Nephron progenitor cell (in vitro differentiated cells): Measurements from ENCODE around the gene ACSM2B.
"Not testable (repeated sequence)": the region's sequence is repeated elsewhere in the genome, so short reads cannot be mapped to it uniquely, and the experiment has no call there.

Experiments used
- DNase-seq: peaks from one replicate; pipeline ENCODE4 v3.0.0; 2021
- H3K27ac Mint-ChIP-seq: 2 replicates; pipeline ENCODE4 v1.8.0; 2021; ENCODE audit warnings: mild to moderate bottlenecking, moderate library complexity, mixed read lengths
- H3K27me3 Mint-ChIP-seq: 2 replicates; pipeline ENCODE4 v1.8.0; 2021; ENCODE audit warnings: mild to moderate bottlenecking, low read depth, mixed read lengths; ENCODE audit not compliant: poor library complexity
- H3K36me3 Mint-ChIP-seq: 2 replicates; pipeline ENCODE4 v1.8.0; 2021; ENCODE audit warnings: low read depth, mixed read lengths
- H3K4me1 Mint-ChIP-seq: 2 replicates; pipeline ENCODE4 v1.8.0; 2021; ENCODE audit warnings: mixed read lengths
- H3K4me3 Mint-ChIP-seq: 2 replicates; pipeline ENCODE4 v1.8.0; 2021; ENCODE audit warnings: mild to moderate bottlenecking, moderate library complexity, mixed read lengths
- H3K9me3 Mint-ChIP-seq: 2 replicates; pipeline ENCODE4 v1.8.0; 2021; ENCODE audit warnings: mild to moderate bottlenecking, moderate library complexity, mixed read lengths
- CTCF ChIP-seq: fragments of 200-600 bp; sonication (generic); IDR thresholded peaks from 2 replicates; pipeline ENCODE4 v1.5.0; 2021; ENCODE audit warnings: antibody characterized with exemption

ACSM2B gene

GRCh38 chr16:20576145-20576544, at the start of gene ACSM2B:
Gene ACSM2B (minus strand): TSS chr16:20576367. CDS start chr16:20564845, 11,522 bp downstream.
- not testable (repeated sequence) for H3K27ac Mint-ChIP-seq, H3K4me1 Mint-ChIP-seq, H3K27me3 Mint-ChIP-seq, H3K4me3 Mint-ChIP-seq, H3K9me3 Mint-ChIP-seq, DNase-seq, H3K36me3 Mint-ChIP-seq

- no peak overlapping the region for H3K27ac Mint-ChIP-seq
- no peaks in the 10 kb centered on the region for H3K27me3 Mint-ChIP-seq
- TF ChIP-seq CTCF, result no peak
- no peaks in the 10 kb centered on the region for H3K4me1 Mint-ChIP-seq
- no peak for DNase-seq
- no peaks in the 10 kb centered on the region for H3K9me3 Mint-ChIP-seq
- no peak overlapping the region for H3K4me3 Mint-ChIP-seq
- no peaks in the 10 kb centered on the region for H3K36me3 Mint-ChIP-seq
These were observed 49.0 kb upstream of the ACSM2B start for GRCh38 chr16:20624882-20625807.

GRCh38 chr16:20624205-20624604, 48.0 kb upstream of the ACSM2B start:
- no peaks in the 10 kb centered on the region for H3K36me3 Mint-ChIP-seq
- TF ChIP-seq CTCF, result no peak
- no peaks in the 10 kb centered on the region for H3K27me3 Mint-ChIP-seq
- H3K4me3 Mint-ChIP-seq, result no peak overlapping the region
- H3K9me3 Mint-ChIP-seq, result no peaks in the 10 kb centered on the region
- no peak overlapping the region for H3K27ac Mint-ChIP-seq
- no peak for DNase-seq
- no peaks in the 10 kb centered on the region for H3K4me1 Mint-ChIP-seq

GRCh38 chr16:20622498-20622870, 46.3 kb upstream of the ACSM2B start:
- Mint-ChIP-seq H3K36me3 (no peaks in the 10 kb centered on the region), H3K9me3 (no peaks in the 10 kb centered on the region), H3K27ac (no peak overlapping the region), H3K4me1 (no peaks in the 10 kb centered on the region), H3K27me3 (peaks cover 1% of the 10 kb centered on the region), H3K4me3 (no peak overlapping the region)
- DNase-seq, result no peak
- TF ChIP-seq CTCF, result no peak

GRCh38 chr16:20621406-20621805, 45.2 kb upstream of the ACSM2B start:
- Mint-ChIP-seq H3K27me3 (peaks cover 3% of the 10 kb centered on the region), H3K4me1 (no peaks in the 10 kb centered on the region), H3K4me3 (no peak overlapping the region), H3K36me3 (no peaks in the 10 kb centered on the region), H3K9me3 (no peaks in the 10 kb centered on the region), H3K27ac (no peak overlapping the region)
- no peak for TF ChIP-seq CTCF
- no peak for DNase-seq

- Mint-ChIP-seq H3K27ac (no peak overlapping the region), H3K9me3 (no peaks in the 10 kb centered on the region), H3K4me3 (no peak overlapping the region), H3K27me3 (peaks cover 3% of the 10 kb centered on the region), H3K36me3 (no peaks in the 10 kb centered on the region), H3K4me1 (no peaks in the 10 kb centered on the region)
- no peak for TF ChIP-seq CTCF
- DNase-seq, result no peak
These were observed 44.6 kb upstream of the ACSM2B start for GRCh38 chr16:20620770-20621169.
